GM23338 (cell line): Measurements from ENCODE around the gene EMX1. TPM values are rescaled to one million over a fixed set of nuclear protein-coding genes. Genes with fewer than 3 reads are reported as not detected.

ENCODE experiments used
- ATAC-seq: fragments of 200-7000 bp; cut with Tn5 transposase; 3 replicates; pipeline ENCODE4 v1.9.1; 2020
- DNase-seq: peaks from one replicate; pipeline ENCODE4 v3.0.0-alpha.2; 2015; ENCODE audit warnings: low spot score
- H2AFZ ChIP-seq: fragments of 200-600 bp; sonication (generic); 2 replicates; pipeline ENCODE4 v1.8.0; 2016; ENCODE audit warnings: antibody characterized with exemption, mild to moderate bottlenecking, moderate library complexity
- H3F3A ChIP-seq: fragments of 200-600 bp; sonication (generic); replicated peaks from 2 replicates; pipeline ENCODE4 v1.8.0; 2017; ENCODE audit warnings: antibody characterized with exemption, mixed run types, low read depth
- H3K27ac ChIP-seq: fragments of 200-600 bp; sonication (generic); 2 replicates; pipeline ENCODE4 v1.6.1; 2016; ENCODE audit warnings: low read depth
- H3K27me3 ChIP-seq: fragments of 200-600 bp; sonication (generic); 2 replicates; pipeline ENCODE4 v1.8.0; 2016; ENCODE audit warnings: mild to moderate bottlenecking, mixed run types, moderate library complexity; ENCODE audit not compliant: insufficient read depth
- H3K36me3 ChIP-seq: fragments of 200-600 bp; sonication (generic); 2 replicates; pipeline ENCODE4 v1.8.0; 2016; ENCODE audit warnings: mild to moderate bottlenecking; ENCODE audit not compliant: insufficient read depth
- H3K4me1 ChIP-seq: fragments of 200-600 bp; sonication (generic); 2 replicates; pipeline ENCODE4 v1.8.0; 2016; ENCODE audit warnings: mild to moderate bottlenecking, moderate library complexity; ENCODE audit not compliant: insufficient read depth
- H3K4me2 ChIP-seq: fragments of 200-600 bp; sonication (generic); 2 replicates; pipeline ENCODE4 v1.7.1; 2017; ENCODE audit warnings: mixed run types
- H3K4me3 ChIP-seq: fragments of 200-600 bp; sonication (generic); 2 replicates; pipeline ENCODE4 v1.6.1; 2016; ENCODE audit warnings: mixed run types
- H3K79me2 ChIP-seq: fragments of 200-600 bp; sonication (generic); replicated peaks from 2 replicates; pipeline ENCODE4 v1.8.0; 2017; ENCODE audit warnings: mild to moderate bottlenecking; ENCODE audit not compliant: insufficient read depth
- H3K9me2 ChIP-seq: fragments of 200-600 bp; sonication (generic); 2 replicates; pipeline ENCODE4 v1.8.0; 2017; ENCODE audit not compliant: insufficient read depth
- H4K20me1 ChIP-seq: fragments of 200-600 bp; sonication (generic); replicated peaks from 2 replicates; pipeline ENCODE4 v1.8.0; 2017; ENCODE audit warnings: mild to moderate bottlenecking; ENCODE audit not compliant: insufficient read depth
- H3K27ac Mint-ChIP-seq: 2 replicates; pipeline ENCODE4 v1.8.0; 2020; ENCODE audit warnings: inconsistent platforms, mild to moderate bottlenecking, moderate library complexity, mixed read lengths
- H3K27me3 Mint-ChIP-seq: 3 replicates; pipeline ENCODE4 v1.8.0; 2022; ENCODE audit warnings: low read depth, mild to moderate bottlenecking, moderate library complexity, mixed read lengths, inconsistent platforms; ENCODE audit not compliant: insufficient read depth, poor library complexity
- H3K36me3 Mint-ChIP-seq: 3 replicates; pipeline ENCODE4 v1.8.0; 2021; ENCODE audit warnings: low read depth, mild to moderate bottlenecking, inconsistent platforms, moderate library complexity, mixed read lengths
- H3K4me1 Mint-ChIP-seq: 3 replicates; pipeline ENCODE4 v1.8.0; 2020; ENCODE audit warnings: mild to moderate bottlenecking, inconsistent platforms, mixed read lengths
- H3K4me3 Mint-ChIP-seq: 3 replicates; pipeline ENCODE4 v1.8.0; 2021; ENCODE audit warnings: moderate library complexity, mild to moderate bottlenecking, inconsistent platforms, mixed read lengths
- H3K9me3 Mint-ChIP-seq: 3 replicates; pipeline ENCODE4 v1.8.0; 2020; ENCODE audit warnings: moderate library complexity, mild to moderate bottlenecking, inconsistent platforms, mixed read lengths
- CREB1 ChIP-seq: fragments of 250-450 bp; sonication (Bioruptor Pico); IDR thresholded peaks from 2 replicates; pipeline ENCODE4 v1.5.0; 2020; ENCODE audit warnings: low read depth, mild to moderate bottlenecking, moderate library complexity
- NANOG ChIP-seq: IDR thresholded peaks from 2 replicates; pipeline ENCODE4 v1.6.1; 2016; ENCODE audit warnings: antibody characterized with exemption, borderline replicate concordance
- REST ChIP-seq: IDR thresholded peaks from one replicate; pipeline ENCODE4 v1.6.1; 2018; ENCODE audit warnings: antibody characterized with exemption; ENCODE audit not compliant: unreplicated experiment
- STAT1 ChIP-seq: IDR thresholded peaks from one replicate; pipeline ENCODE4 v1.6.1; 2016; ENCODE audit warnings: antibody characterized with exemption; ENCODE audit not compliant: unreplicated experiment
- ZNF114 ChIP-seq: fragments of 250-450 bp; sonication (Bioruptor Pico); IDR thresholded peaks from 2 replicates; pipeline ENCODE4 v1.5.0; 2020; ENCODE audit warnings: mild to moderate bottlenecking, moderate library complexity
- polyA plus RNA-seq: library from polyadenylated mRNA; unstranded; fragments of >200 nt; fragmentation: Nextera tagmentation; extraction: Ambion mirVana; gene quantifications from 2 replicates; pipeline ENCODE4 v1.2.1, GENCODE V29; 2016
- total RNA-seq: library from RNA; depleted of rRNA; stranded (reverse); fragments of >200 nt; shearing (Covaris generic); gene quantifications from 2 replicates; pipeline ENCODE4 v1.2.3, GENCODE V29; 2014
- TF ChIP-seq, protein P1 (sequence below), 2 experiments: fragments of 200-600 bp in 1 of 2; sonication (generic) in 1 of 2; conservative IDR thresholded peaks; 2 replicates each; pipeline versions ENCODE4 v1.5.1 to v1.6.1; 2016 to 2017; ENCODE audit warnings: antibody characterized with exemption in 2 of 2, low read depth in 2 of 2, mild to moderate bottlenecking in 2 of 2, moderate library complexity in 1 of 2

The EMX1 gene
- total and polyA plus RNA-seq, 2 experiments from 2014 or later = 3.9 to 7.9 TPM

DNA sequence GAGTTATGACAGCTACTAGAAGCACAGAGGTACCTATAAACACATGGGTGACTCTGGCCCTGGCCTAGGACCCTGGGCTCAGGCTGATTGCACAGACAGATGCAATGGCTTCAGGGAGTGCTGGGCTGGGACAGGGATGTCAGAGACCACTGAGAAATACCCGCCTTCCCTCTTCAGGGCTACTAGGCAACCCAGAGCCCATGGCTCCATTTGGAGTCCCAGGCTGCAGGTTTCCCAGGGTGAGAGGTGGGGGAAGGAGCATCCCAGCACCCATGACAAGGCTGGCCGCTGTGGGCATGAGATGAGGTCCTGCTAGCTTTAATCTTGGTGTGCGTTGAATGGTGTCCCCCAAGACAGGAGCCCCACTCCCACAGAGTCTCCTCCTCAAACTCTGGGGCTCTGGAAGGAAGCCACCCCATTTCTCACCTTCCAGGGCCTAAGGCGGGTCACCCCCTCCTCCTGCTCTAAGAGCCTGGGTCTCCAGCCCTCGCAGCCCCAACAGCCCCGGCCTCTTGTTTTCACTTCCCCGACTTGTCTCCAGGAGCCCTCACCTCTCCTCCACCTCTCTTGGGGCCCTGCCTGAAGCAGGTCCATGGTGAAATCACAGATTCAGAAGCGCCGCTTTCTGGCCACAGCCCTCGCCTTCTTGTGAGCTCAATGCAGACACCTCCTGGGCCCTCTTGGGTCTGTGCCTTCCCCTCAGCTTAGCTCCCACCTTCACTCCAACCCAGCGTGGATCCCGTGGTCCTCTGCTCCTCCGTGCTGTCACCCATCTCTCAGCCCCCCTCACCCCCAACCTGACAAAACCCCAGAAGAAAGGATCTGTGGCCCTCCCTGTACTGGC is 41.4 kb downstream of the EMX1 start:
- H3K4me1 Mint-ChIP-seq = peaks cover 42% of the 10 kb centered on the region

DNA sequence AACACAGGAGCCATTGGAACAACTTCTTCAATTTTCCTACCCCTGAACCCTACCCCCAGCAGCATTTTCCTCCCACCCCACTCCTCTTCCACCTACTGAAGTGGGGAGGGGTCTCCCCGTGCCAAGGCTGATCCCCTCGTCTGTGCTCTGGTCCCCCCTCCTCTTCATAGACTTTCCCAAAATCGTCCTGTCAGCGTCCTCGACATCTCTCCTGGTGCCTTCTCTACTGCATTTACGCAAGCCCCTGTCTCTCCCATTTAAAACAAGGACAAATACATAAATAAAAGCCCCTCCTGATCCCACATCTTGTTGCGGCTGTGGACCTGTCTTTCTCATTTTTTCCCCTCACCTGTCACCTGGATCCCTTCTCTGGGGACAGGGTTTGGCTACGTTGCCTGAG is 42.2 kb downstream of the EMX1 start:
- Histone ChIP-seq H2AFZ (no peak overlapping the region), H3F3A (no peaks in the 10 kb centered on the region), H3K36me3 (no peaks in the 10 kb centered on the region; the same call in 1 of the 2 replicates), H3K27me3 (no peaks in the 10 kb centered on the region), H3K4me2 (no peak overlapping the region), H3K9me2 (0 out of 2 replicates have a peak, but pooled peaks cover 3% of the 10 kb centered on the region), H4K20me1 (no peaks in the 10 kb centered on the region), H3K27ac (no peak overlapping the region), H3K4me1 (peaks cover 25% of the 10 kb centered on the region; the same call in 1 of the 2 replicates), H3K4me3 (no peak overlapping the region), H3K79me2 (no peaks in the 10 kb centered on the region)
- H3K9me3 Mint-ChIP-seq = no peaks in the 10 kb centered on the region
- H3K27ac Mint-ChIP-seq = no peak overlapping the region
- no peak overlapping the region for H3K4me3 Mint-ChIP-seq
- H3K36me3 Mint-ChIP-seq = peaks cover 14% of the 10 kb centered on the region
- no peak for TF ChIP-seq REST
- TF ChIP-seq STAT1 = no peak
- TF ChIP-seq CREB1 = no peak
- TF ChIP-seq, protein P1, sequence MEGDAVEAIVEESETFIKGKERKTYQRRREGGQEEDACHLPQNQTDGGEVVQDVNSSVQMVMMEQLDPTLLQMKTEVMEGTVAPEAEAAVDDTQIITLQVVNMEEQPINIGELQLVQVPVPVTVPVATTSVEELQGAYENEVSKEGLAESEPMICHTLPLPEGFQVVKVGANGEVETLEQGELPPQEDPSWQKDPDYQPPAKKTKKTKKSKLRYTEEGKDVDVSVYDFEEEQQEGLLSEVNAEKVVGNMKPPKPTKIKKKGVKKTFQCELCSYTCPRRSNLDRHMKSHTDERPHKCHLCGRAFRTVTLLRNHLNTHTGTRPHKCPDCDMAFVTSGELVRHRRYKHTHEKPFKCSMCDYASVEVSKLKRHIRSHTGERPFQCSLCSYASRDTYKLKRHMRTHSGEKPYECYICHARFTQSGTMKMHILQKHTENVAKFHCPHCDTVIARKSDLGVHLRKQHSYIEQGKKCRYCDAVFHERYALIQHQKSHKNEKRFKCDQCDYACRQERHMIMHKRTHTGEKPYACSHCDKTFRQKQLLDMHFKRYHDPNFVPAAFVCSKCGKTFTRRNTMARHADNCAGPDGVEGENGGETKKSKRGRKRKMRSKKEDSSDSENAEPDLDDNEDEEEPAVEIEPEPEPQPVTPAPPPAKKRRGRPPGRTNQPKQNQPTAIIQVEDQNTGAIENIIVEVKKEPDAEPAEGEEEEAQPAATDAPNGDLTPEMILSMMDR (conservative IDR thresholded peaks at IDR 0.05; ENCODE audit: low read depth in 2 of 2) = no peak
- DNase-seq = no peak
- ATAC-seq = no peak
- peaks cover 50% of the 10 kb centered on the region for H3K4me1 Mint-ChIP-seq
- H3K27me3 Mint-ChIP-seq = peaks cover 39% of the 10 kb centered on the region

More for the DNA sequence above, 41.4 kb downstream of the EMX1 start:
- H3K4me1 ChIP-seq = peaks cover 17% of the 10 kb centered on the region; the same call in 1 of the 2 replicates
- H3K79me2 ChIP-seq = no peaks in the 10 kb centered on the region
- no peak for ATAC-seq
- 0 out of 2 replicates have a peak, but pooled peaks cover 3% of the 10 kb centered on the region for H3K9me2 ChIP-seq
- Mint-ChIP-seq H3K4me3 (no peak overlapping the region), H3K36me3 (peaks cover 14% of the 10 kb centered on the region), H3K27me3 (peaks cover 40% of the 10 kb centered on the region), H3K27ac (no peak overlapping the region), H3K9me3 (no peaks in the 10 kb centered on the region)
- no peak for DNase-seq
- TF ChIP-seq ZNF114 (CRISPR knock-in tag) (no peak), REST (no peak), NANOG (no peak)
- H3K27me3 ChIP-seq = no peaks in the 10 kb centered on the region
- H3F3A ChIP-seq = no peaks in the 10 kb centered on the region
- no peak overlapping the region for H3K4me3 ChIP-seq
- H3K27ac ChIP-seq = no peak overlapping the region
- no peak overlapping the region for H3K4me2 ChIP-seq
- H2AFZ ChIP-seq = no peak overlapping the region
- H4K20me1 ChIP-seq = no peaks in the 10 kb centered on the region
- no peaks in the 10 kb centered on the region; the same call in 1 of the 2 replicates for H3K36me3 ChIP-seq
